HepG2 (cell line): Measurements from ENCODE around the gene CYP27B1. TPM values are rescaled to one million over a fixed set of nuclear protein-coding genes. Genes with fewer than 3 reads are reported as not detected.

ENCODE experiments used
- CBX2 ChIP-seq, 2 experiments: fragments of 200-600 bp in 1 of 2; sonication (generic); formaldehyde crosslinking in 1 of 2; IDR thresholded peaks; 2 replicates each; pipeline versions ENCODE4 v1.7.0 to v1.8.1; 2018 to 2022; ENCODE audit warnings: low read depth in 2 of 2, low read length in 1 of 2, mild to moderate bottlenecking in 1 of 2, missing genetic modification reagents in 1 of 2
- CBX5 ChIP-seq: sonication (generic); formaldehyde crosslinking; IDR thresholded peaks from 2 replicates; pipeline ENCODE4 v1.4.0; 2020; ENCODE audit warnings: missing genetic modification reagents, borderline replicate concordance
- ELF4 ChIP-seq: sonication (generic); formaldehyde crosslinking; IDR thresholded peaks from 2 replicates; pipeline ENCODE4 v1.5.0; 2020; ENCODE audit warnings: missing genetic modification reagents, mild to moderate bottlenecking, moderate library complexity, borderline replicate concordance
- FOXM1 ChIP-seq: sonication (generic); formaldehyde crosslinking; IDR thresholded peaks from 2 replicates; pipeline ENCODE4 v1.5.0; 2020; ENCODE audit warnings: missing genetic modification reagents
- NFE2 ChIP-seq: sonication (generic); formaldehyde crosslinking; IDR thresholded peaks from 2 replicates; pipeline ENCODE4 v1.4.0; 2020; ENCODE audit warnings: missing genetic modification reagents
- NFYC ChIP-seq: IDR thresholded peaks from 2 replicates; pipeline ENCODE4 v1.6.1; 2016; ENCODE audit warnings: missing genetic modification reagents, missing compliant biosample characterization
- RFX5 ChIP-seq: IDR thresholded peaks from 2 replicates; pipeline ENCODE4 v1.6.1; 2011; ENCODE audit warnings: low read depth, low read length, improper control_type of control experiment
- ZNF567 ChIP-seq: sonication (generic); formaldehyde crosslinking; IDR thresholded peaks from 2 replicates; pipeline ENCODE4 v1.8.1; 2023; ENCODE audit warnings: mild to moderate bottlenecking, missing genetic modification reagents, borderline replicate concordance
- polyA plus RNA-seq, 8 experiments: library from polyadenylated mRNA; depleted of rRNA in 3 of 8; stranded (reverse) in 7 of 8; unstranded in 1 of 8; fragments of >200 nt; fragmentation: Illumina TruSeq in 4 of 8; extraction: Trizol in 4 of 8; gene quantifications; 2 replicates each; pipeline versions ENCODE4 v1.2.1 to v1.2.3, GENCODE V29; 2011 to 2016; ENCODE audit warnings: low read depth in 4 of 8, missing spikeins in 1 of 8, mixed read lengths in 1 of 8; ENCODE audit not compliant: insufficient read depth in 1 of 8
- total RNA-seq, 5 experiments: library from RNA; depleted of rRNA; stranded (reverse); fragments of >200 nt; fragmentation: Illumina TruSeq; extraction: Trizol; gene quantifications; 2 replicates each; pipeline ENCODE4 v1.2.3, GENCODE V29; 2016; ENCODE audit warnings: low read depth in 1 of 5
- TF ChIP-seq, protein P1 (sequence below): sonication (generic); formaldehyde crosslinking; IDR thresholded peaks from 2 replicates; pipeline ENCODE4 v1.9.0; 2022; ENCODE audit warnings: missing genetic modification reagents, mild to moderate bottlenecking, borderline replicate concordance
- TF ChIP-seq, protein P2 (sequence below): sonication (generic); formaldehyde crosslinking; IDR thresholded peaks from 2 replicates; pipeline ENCODE4 v1.5.1; 2020; ENCODE audit warnings: mild to moderate bottlenecking, moderate library complexity, missing genetic modification reagents
- TF ChIP-seq, protein P3 (sequence below): IDR thresholded peaks from 2 replicates; pipeline ENCODE4 v1.6.1; 2016; ENCODE audit warnings: low read depth, control low read depth
- TF ChIP-seq, protein P4 (sequence below): sonication (generic); formaldehyde crosslinking; IDR thresholded peaks from 2 replicates; pipeline ENCODE4 v1.5.1; 2020; ENCODE audit warnings: mild to moderate bottlenecking, missing genetic modification reagents, moderate library complexity
- TF ChIP-seq, protein P5 (sequence below): sonication (generic); formaldehyde crosslinking; IDR thresholded peaks from 2 replicates; pipeline ENCODE4 v1.5.0; 2020; ENCODE audit warnings: missing genetic modification reagents, mild to moderate bottlenecking, borderline replicate concordance
- TF ChIP-seq, protein P6 (sequence below): sonication (generic); formaldehyde crosslinking; IDR thresholded peaks from 2 replicates; pipeline ENCODE4 v1.4.0; 2020; ENCODE audit warnings: missing genetic modification reagents

CYP27B1 gene
- total and polyA plus RNA-seq, 2 of the 13 experiments (the other 11 are each of a cell fraction or from before 2014, with no cell fraction given): 2.3 to 3.0 TPM

DNA sequence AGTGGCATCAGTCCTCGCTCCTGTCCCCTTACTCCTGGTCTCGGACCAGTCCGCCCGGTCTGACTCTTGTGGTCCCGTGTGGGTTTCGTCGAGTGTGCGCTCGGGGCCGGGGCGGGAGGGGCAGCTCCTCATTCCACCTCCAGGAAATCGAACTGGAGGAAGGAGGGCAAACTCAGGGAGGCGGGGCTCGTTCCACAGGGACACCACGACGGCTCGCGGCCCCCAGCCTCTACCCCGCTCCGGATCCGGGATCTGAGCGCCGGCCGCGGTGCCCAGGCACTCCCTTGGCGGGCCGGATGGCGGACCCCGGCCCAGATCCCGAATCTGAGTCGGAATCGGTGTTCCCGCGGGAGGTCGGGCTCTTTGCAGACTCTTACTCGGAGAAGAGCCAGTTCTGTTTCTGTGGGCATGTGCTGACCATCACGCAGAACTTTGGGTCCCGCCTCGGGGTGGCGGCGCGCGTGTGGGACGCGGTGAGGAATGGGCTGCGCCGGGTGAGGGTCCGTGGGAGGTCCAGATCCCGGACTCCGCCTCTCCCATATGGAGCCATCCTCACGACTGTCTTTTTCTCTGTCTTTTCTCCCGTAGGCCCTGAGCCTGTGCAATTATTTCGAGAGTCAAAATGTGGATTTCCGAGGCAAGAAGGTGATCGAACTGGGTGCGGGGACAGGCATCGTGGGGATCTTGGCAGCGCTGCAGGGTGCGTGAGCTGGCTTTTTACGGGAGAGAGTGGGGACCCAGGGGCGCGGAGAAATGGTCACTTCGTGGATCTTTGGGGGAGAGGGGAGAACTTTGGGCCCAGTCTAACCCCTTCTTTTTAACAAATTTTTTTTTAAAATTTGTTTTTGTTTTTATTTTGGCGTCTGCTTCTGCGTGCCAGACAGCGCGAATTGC, 5.8 kb upstream of the CYP27B1 start, which contains the start of gene EEF1AKMT3 (continued):
- no peak for TF ChIP-seq CBX2 (IDR thresholded peaks at IDR 0.05; ENCODE audit: low read depth, low read length)
- TF ChIP-seq CBX2 (CRISPR knock-in tag; IDR thresholded peaks at IDR 0.05; ENCODE audit: low read depth): no peak
- TF ChIP-seq, protein P1, sequence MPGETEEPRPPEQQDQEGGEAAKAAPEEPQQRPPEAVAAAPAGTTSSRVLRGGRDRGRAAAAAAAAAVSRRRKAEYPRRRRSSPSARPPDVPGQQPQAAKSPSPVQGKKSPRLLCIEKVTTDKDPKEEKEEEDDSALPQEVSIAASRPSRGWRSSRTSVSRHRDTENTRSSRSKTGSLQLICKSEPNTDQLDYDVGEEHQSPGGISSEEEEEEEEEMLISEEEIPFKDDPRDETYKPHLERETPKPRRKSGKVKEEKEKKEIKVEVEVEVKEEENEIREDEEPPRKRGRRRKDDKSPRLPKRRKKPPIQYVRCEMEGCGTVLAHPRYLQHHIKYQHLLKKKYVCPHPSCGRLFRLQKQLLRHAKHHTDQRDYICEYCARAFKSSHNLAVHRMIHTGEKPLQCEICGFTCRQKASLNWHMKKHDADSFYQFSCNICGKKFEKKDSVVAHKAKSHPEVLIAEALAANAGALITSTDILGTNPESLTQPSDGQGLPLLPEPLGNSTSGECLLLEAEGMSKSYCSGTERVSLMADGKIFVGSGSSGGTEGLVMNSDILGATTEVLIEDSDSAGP (CRISPR knock-in tag): no peak; the same call in 1 of the 2 replicates
- no peak for TF ChIP-seq NFE2 (CRISPR knock-in tag)
- TF ChIP-seq RFX5: no peak
- TF ChIP-seq, protein P2, sequence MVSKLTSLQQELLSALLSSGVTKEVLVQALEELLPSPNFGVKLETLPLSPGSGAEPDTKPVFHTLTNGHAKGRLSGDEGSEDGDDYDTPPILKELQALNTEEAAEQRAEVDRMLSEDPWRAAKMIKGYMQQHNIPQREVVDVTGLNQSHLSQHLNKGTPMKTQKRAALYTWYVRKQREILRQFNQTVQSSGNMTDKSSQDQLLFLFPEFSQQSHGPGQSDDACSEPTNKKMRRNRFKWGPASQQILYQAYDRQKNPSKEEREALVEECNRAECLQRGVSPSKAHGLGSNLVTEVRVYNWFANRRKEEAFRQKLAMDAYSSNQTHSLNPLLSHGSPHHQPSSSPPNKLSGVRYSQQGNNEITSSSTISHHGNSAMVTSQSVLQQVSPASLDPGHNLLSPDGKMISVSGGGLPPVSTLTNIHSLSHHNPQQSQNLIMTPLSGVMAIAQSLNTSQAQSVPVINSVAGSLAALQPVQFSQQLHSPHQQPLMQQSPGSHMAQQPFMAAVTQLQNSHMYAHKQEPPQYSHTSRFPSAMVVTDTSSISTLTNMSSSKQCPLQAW: no peak
- no peak; the same call in 1 of the 2 replicates for TF ChIP-seq CBX5 (CRISPR knock-in tag)
- TF ChIP-seq, protein P3, sequence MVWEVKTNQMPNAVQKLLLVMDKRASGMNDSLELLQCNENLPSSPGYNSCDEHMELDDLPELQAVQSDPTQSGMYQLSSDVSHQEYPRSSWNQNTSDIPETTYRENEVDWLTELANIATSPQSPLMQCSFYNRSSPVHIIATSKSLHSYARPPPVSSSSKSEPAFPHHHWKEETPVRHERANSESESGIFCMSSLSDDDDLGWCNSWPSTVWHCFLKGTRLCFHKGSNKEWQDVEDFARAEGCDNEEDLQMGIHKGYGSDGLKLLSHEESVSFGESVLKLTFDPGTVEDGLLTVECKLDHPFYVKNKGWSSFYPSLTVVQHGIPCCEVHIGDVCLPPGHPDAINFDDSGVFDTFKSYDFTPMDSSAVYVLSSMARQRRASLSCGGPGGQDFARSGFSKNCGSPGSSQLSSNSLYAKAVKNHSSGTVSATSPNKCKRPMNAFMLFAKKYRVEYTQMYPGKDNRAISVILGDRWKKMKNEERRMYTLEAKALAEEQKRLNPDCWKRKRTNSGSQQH: no peak
- no peak for TF ChIP-seq ELF4 (CRISPR knock-in tag)
- TF ChIP-seq, protein P4, sequence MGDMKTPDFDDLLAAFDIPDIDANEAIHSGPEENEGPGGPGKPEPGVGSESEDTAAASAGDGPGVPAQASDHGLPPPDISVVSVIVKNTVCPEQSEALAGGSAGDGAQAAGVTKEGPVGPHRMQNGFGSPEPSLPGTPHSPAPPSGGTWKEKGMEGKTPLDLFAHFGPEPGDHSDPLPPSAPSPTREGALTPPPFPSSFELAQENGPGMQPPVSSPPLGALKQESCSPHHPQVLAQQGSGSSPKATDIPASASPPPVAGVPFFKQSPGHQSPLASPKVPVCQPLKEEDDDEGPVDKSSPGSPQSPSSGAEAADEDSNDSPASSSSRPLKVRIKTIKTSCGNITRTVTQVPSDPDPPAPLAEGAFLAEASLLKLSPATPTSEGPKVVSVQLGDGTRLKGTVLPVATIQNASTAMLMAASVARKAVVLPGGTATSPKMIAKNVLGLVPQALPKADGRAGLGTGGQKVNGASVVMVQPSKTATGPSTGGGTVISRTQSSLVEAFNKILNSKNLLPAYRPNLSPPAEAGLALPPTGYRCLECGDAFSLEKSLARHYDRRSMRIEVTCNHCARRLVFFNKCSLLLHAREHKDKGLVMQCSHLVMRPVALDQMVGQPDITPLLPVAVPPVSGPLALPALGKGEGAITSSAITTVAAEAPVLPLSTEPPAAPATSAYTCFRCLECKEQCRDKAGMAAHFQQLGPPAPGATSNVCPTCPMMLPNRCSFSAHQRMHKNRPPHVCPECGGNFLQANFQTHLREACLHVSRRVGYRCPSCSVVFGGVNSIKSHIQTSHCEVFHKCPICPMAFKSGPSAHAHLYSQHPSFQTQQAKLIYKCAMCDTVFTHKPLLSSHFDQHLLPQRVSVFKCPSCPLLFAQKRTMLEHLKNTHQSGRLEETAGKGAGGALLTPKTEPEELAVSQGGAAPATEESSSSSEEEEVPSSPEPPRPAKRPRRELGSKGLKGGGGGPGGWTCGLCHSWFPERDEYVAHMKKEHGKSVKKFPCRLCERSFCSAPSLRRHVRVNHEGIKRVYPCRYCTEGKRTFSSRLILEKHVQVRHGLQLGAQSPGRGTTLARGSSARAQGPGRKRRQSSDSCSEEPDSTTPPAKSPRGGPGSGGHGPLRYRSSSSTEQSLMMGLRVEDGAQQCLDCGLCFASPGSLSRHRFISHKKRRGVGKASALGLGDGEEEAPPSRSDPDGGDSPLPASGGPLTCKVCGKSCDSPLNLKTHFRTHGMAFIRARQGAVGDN (CRISPR knock-in tag): peak; percentile 90
- TF ChIP-seq NFYC (CRISPR knock-in tag): no peak
- no peak for TF ChIP-seq FOXM1 (CRISPR knock-in tag)
- no peak for TF ChIP-seq ZNF567 (CRISPR knock-in tag)
- TF ChIP-seq, protein P5, sequence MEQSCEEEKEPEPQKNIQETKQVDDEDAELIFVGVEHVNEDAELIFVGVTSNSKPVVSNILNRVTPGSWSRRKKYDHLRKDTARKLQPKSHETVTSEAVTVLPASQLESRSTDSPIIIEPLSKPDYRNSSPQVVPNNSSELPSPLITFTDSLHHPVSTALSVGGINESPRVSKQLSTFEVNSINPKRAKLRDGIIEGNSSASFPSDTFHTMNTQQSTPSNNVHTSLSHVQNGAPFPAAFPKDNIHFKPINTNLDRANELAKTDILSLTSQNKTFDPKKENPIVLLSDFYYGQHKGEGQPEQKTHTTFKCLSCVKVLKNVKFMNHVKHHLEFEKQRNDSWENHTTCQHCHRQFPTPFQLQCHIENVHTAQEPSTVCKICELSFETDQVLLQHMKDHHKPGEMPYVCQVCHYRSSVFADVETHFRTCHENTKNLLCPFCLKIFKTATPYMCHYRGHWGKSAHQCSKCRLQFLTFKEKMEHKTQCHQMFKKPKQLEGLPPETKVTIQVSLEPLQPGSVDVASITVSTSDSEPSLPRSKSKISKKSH (CRISPR knock-in tag): no peak
- TF ChIP-seq, protein P6, sequence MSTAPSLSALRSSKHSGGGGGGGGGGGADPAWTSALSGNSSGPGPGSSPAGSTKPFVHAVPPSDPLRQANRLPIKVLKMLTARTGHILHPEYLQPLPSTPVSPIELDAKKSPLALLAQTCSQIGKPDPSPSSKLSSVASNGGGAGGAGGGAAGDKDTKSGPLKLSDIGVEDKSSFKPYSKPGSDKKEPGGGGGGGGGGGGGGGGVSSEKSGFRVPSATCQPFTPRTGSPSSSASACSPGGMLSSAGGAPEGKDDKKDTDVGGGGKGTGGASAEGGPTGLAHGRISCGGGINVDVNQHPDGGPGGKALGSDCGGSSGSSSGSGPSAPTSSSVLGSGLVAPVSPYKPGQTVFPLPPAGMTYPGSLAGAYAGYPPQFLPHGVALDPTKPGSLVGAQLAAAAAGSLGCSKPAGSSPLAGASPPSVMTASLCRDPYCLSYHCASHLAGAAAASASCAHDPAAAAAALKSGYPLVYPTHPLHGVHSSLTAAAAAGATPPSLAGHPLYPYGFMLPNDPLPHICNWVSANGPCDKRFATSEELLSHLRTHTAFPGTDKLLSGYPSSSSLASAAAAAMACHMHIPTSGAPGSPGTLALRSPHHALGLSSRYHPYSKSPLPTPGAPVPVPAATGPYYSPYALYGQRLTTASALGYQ (CRISPR knock-in tag): no peak
